GM18858 (cell line): ENCODE results near the gene KIFC3.
"Not testable (repeated sequence)": the region's sequence is repeated elsewhere in the genome, so short reads cannot be mapped to it uniquely, and the experiment has no call there.

Experiments
- ATAC-seq: cut with Tn5 transposase; IDR thresholded peaks from one replicate; pipeline ENCODE4 v1.9.1; 2021; ENCODE audit not compliant: unreplicated experiment

Gene KIFC3

GRCh38 chr16:57743458-57743857, 58.8 kb downstream of the KIFC3 start:
- no peak for ATAC-seq

- no peak for ATAC-seq
Observed at GRCh38 chr16:57742543-57742942, 59.7 kb downstream of the KIFC3 start.

- ATAC-seq, result no peak
Observed at GRCh38 chr16:57741660-57742191, 60.6 kb downstream of the KIFC3 start.

- no peak for ATAC-seq
Observed at GRCh38 chr16:57740423-57741071, 61.7 kb downstream of the KIFC3 start.

GRCh38 chr16:57739756-57740422, 62.4 kb downstream of the KIFC3 start:
- no peak for ATAC-seq

- no peak for ATAC-seq
Observed at GRCh38 chr16:57738844-57739243, 63.4 kb downstream of the KIFC3 start.

GRCh38 chr16:57736419-57737351, 65.6 kb downstream of the KIFC3 start:
- ATAC-seq, result no peak

- no peak for ATAC-seq
Observed at GRCh38 chr16:57735755-57736418, 66.4 kb downstream of the KIFC3 start, which contains the start of gene KATNB1. Gene KATNB1, plus strand, starts transcription at chr16:57735770. Its CDS starts 1,474 bp downstream, at chr16:57737244.

GRCh38 chr16:57734925-57735754, 67.2 kb downstream of the KIFC3 start:
- peak; percentile 79 for ATAC-seq

GRCh38 chr16:57734308-57734924, 67.9 kb downstream of the KIFC3 start:
- ATAC-seq, result no peak

- ATAC-seq, result no peak
Observed at GRCh38 chr16:57732714-57733113, 69.6 kb downstream of the KIFC3 start.

GRCh38 chr16:57732037-57732436, 70.3 kb downstream of the KIFC3 start:
- no peak for ATAC-seq

- ATAC-seq, result no peak
Observed at GRCh38 chr16:57730771-57731730, 71.2 kb downstream of the KIFC3 start.

GRCh38 chr16:57729852-57730251, 72.4 kb downstream of the KIFC3 start:
- ATAC-seq, result not testable (repeated sequence)

GRCh38 chr16:57729182-57729484, 73.2 kb downstream of the KIFC3 start:
- ATAC-seq, result no peak

GRCh38 chr16:57728336-57729181, 73.7 kb downstream of the KIFC3 start:
- no peak for ATAC-seq

- ATAC-seq, result no peak
Observed at GRCh38 chr16:57727610-57728009, 74.7 kb downstream of the KIFC3 start.
